GM13976 (cell line): ENCODE results near the gene SYNCRIP.

ENCODE experiments used
- DNase-seq: peaks from one replicate; pipeline ENCODE4 v3.0.0; 2012; ENCODE audit warnings: low spot score
- in situ Hi-C: fragments of 300-500 bp; cut with MboI; formaldehyde crosslinking; loops from one replicate; pipeline ENCODE4 v1.12.0; 2022; ENCODE audit warnings: low sequenced_read_pairs, mixed read lengths, inconsistent platforms; ENCODE audit not compliant: unreplicated experiment
- TF ChIP-seq, protein P1 (sequence below): IDR thresholded peaks from 2 replicates; pipeline ENCODE4 v1.5.1; 2012; ENCODE audit warnings: borderline replicate concordance, mild to moderate bottlenecking; ENCODE audit not compliant: insufficient read depth; ENCODE audit errors: extremely low read depth, missing control alignments, control extremely low read depth

SYNCRIP gene

DNA sequence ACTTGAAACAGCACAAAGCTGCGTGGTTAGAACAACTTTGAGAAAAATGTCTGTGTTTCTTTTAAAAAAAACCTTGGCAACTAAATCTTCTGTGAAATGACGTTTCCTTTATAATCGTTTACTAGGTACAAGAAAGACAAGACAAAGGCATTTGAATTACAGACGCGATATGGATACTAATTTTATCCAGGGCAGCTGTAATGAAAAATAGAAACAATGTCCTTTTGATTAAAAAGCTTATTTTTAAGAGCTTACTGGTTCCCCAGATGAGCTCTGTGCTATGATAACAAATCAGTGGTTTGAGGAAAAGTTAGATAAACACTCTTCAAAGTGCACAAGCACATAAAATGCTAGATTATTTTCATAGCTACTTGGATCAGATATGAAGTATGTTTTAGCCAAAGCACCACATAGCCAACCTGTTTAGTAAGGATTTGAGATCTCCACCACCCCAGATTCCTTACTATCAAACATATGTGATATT is 1.6 kb upstream of the SYNCRIP start:
- DNase-seq = no peak
- TF ChIP-seq, protein P1, sequence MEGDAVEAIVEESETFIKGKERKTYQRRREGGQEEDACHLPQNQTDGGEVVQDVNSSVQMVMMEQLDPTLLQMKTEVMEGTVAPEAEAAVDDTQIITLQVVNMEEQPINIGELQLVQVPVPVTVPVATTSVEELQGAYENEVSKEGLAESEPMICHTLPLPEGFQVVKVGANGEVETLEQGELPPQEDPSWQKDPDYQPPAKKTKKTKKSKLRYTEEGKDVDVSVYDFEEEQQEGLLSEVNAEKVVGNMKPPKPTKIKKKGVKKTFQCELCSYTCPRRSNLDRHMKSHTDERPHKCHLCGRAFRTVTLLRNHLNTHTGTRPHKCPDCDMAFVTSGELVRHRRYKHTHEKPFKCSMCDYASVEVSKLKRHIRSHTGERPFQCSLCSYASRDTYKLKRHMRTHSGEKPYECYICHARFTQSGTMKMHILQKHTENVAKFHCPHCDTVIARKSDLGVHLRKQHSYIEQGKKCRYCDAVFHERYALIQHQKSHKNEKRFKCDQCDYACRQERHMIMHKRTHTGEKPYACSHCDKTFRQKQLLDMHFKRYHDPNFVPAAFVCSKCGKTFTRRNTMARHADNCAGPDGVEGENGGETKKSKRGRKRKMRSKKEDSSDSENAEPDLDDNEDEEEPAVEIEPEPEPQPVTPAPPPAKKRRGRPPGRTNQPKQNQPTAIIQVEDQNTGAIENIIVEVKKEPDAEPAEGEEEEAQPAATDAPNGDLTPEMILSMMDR = no peak
- in situ Hi-C loops = loop anchor here (5.0 kb wide), 1 partner anchor 33 kb away; no protein-coding TSS in a partner anchor

DNA sequence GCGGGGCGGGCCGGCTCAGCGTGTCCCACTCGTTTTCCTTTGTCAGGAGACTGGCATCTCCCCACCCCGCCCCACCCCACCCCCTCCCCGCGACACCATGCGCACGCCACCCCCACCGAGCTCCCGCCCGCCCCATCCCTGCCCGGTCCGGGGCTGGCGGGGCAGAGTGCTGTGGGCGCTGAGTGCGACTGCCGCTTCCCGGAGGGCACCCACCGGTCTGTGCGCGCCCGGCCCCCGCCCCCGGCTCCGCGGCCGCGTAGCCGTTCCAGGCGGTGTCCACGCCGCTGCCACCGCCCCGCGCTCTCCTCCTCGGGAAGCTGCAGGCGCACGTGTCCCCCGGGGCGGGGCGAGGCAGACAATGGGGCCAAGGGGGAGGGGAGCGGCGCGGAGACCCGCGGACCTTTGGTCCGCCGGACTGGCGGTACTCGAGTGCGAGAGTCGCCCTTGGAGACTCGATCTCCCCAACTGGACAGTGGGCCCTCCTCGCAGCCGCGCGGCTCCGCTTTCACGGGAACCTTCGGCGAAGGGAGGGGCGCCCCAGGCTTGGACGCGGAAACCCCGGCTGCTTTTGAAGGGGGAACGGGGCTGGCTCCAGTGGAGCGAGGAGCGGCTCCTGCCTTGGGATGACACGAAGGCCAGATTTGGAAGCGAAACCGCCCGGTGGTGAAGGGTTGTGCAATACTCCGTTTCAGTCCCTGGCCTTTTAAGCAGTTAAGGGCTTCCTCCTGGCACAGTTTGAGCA is 1.0 kb upstream of the SYNCRIP start:
- peak; percentile 77 for DNase-seq
- in situ Hi-C loops = loop anchor here (5.0 kb wide), 1 partner anchor 34 kb away; no protein-coding TSS in a partner anchor
- TF ChIP-seq, protein P1 = no peak

DNA sequence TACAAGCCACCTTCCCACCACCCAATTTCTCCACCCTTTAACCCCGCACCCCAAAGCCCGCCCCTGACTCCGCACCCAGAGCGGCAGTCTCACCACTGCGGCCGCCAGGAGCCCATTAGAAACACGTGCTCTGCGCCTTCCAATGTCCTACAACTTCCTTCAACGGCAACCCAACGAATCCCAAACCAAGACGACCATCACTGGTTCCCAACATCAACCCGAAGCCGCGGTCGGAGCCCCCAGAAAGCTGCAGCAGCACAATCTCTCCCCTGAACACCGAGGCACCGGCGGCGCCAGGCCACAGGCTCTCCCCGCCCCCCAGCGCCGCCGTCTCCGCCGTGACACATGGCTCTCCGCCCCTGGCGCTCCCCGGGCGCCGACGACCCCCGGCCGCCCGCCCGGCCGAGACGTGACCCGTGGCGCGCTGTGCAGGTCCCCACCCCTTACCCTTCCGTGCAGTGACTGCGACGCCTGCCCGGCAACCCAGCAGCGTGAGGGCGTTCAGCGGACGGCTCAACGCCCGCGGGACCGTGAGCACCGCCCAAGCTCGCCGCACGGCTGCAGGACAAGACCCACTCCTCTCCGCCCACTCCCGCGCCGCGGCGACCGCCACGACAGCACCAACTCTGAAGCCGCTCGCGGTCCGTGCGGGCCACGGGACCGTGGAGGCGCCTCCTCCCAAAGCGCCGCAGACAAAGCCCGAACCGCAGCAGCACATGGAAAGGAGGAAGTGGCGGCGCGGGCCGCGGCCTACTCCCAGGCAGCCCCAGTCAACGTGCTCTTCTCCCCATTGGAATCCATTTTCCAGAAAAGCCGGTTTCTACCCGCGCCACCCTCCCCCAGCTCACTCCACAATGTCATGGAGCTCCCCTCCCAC is 551 bp downstream of the SYNCRIP start:
- peak; percentile 54 for DNase-seq
- in situ Hi-C loops = loop anchor here (5.0 kb wide), 1 partner anchor 35 kb away; no protein-coding TSS in a partner anchor
- TF ChIP-seq, protein P1 = no peak

DNA sequence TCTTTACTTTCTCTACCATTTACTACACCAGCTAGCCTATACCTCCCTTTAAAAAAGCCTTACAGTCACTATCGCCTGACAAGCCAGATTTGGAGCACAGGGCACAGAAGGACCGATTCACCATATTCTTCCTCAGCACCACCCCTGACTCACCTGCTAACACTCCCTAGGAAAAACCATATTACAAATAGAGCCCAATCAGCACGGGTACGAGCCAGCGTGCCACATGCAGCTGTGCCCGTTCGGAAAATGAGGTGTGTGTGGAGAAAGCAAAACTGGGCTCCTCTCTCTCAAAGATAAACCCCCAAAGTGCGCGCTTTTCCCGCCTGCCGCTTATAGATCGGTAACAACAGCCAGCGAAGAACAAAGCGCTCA is 1.2 kb downstream of the SYNCRIP start:
- TF ChIP-seq, protein P1 = no peak
- no peak for DNase-seq
- in situ Hi-C loops = loop anchor here (5.0 kb wide), 1 partner anchor 36 kb away; no protein-coding TSS in a partner anchor

GRCh38 chr6:85640821-85641220 is 1.9 kb downstream of the SYNCRIP start:
- TF ChIP-seq, protein P1 = no peak
- DNase-seq = no peak
- in situ Hi-C loops = loop anchor here (5.0 kb wide), 1 partner anchor 36 kb away; no protein-coding TSS in a partner anchor

DNA sequence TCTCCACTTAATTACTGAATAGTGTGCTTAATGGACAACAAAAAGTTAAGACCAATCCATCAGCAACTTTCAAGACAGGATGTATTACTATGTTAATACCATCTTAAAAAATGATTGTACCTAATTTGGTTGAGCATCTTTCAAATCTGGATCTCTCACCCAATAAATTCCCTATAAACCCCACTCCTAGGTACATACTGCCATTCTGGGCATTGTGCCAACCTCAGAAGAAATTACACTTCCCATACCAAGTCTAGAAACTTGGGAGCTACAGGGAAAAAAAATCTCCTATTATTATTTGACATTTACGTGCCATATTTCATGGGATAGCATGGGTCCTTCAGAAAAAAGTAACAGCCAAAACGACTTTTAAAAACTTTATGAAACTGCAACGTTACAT is 5.1 kb downstream of the SYNCRIP start:
- in situ Hi-C loops = no loop called here

More for the DNA sequence above, 5.1 kb downstream of the SYNCRIP start:
- TF ChIP-seq, protein P1 = no peak
- DNase-seq = no peak
